GM23338 (cell line): ENCODE results near the gene LEFTY2. TPM values are rescaled to one million over a fixed set of nuclear protein-coding genes. Genes with fewer than 3 reads are reported as not detected.
A peak's percentile ranks its signal among the peaks of the same experiment; 100 is the strongest.

Source experiments
- ATAC-seq: fragments of 200-7000 bp; cut with Tn5 transposase; 3 replicates; pipeline ENCODE4 v1.9.1; 2020
- DNase-seq: peaks from one replicate; pipeline ENCODE4 v3.0.0-alpha.2; 2015; ENCODE audit warnings: low spot score
- H2AFZ ChIP-seq: fragments of 200-600 bp; sonication (generic); 2 replicates; pipeline ENCODE4 v1.8.0; 2016; ENCODE audit warnings: antibody characterized with exemption, mild to moderate bottlenecking, moderate library complexity
- H3F3A ChIP-seq: fragments of 200-600 bp; sonication (generic); replicated peaks from 2 replicates; pipeline ENCODE4 v1.8.0; 2017; ENCODE audit warnings: antibody characterized with exemption, mixed run types, low read depth
- H3K27ac ChIP-seq: fragments of 200-600 bp; sonication (generic); 2 replicates; pipeline ENCODE4 v1.6.1; 2016; ENCODE audit warnings: low read depth
- H3K27me3 ChIP-seq: fragments of 200-600 bp; sonication (generic); 2 replicates; pipeline ENCODE4 v1.8.0; 2016; ENCODE audit warnings: mild to moderate bottlenecking, mixed run types, moderate library complexity; ENCODE audit not compliant: insufficient read depth
- H3K36me3 ChIP-seq: fragments of 200-600 bp; sonication (generic); 2 replicates; pipeline ENCODE4 v1.8.0; 2016; ENCODE audit warnings: mild to moderate bottlenecking; ENCODE audit not compliant: insufficient read depth
- H3K4me1 ChIP-seq: fragments of 200-600 bp; sonication (generic); 2 replicates; pipeline ENCODE4 v1.8.0; 2016; ENCODE audit warnings: mild to moderate bottlenecking, moderate library complexity; ENCODE audit not compliant: insufficient read depth
- H3K4me2 ChIP-seq: fragments of 200-600 bp; sonication (generic); 2 replicates; pipeline ENCODE4 v1.7.1; 2017; ENCODE audit warnings: mixed run types
- H3K4me3 ChIP-seq: fragments of 200-600 bp; sonication (generic); 2 replicates; pipeline ENCODE4 v1.6.1; 2016; ENCODE audit warnings: mixed run types
- H3K79me2 ChIP-seq: fragments of 200-600 bp; sonication (generic); replicated peaks from 2 replicates; pipeline ENCODE4 v1.8.0; 2017; ENCODE audit warnings: mild to moderate bottlenecking; ENCODE audit not compliant: insufficient read depth
- H3K9me2 ChIP-seq: fragments of 200-600 bp; sonication (generic); 2 replicates; pipeline ENCODE4 v1.8.0; 2017; ENCODE audit not compliant: insufficient read depth
- H4K20me1 ChIP-seq: fragments of 200-600 bp; sonication (generic); replicated peaks from 2 replicates; pipeline ENCODE4 v1.8.0; 2017; ENCODE audit warnings: mild to moderate bottlenecking; ENCODE audit not compliant: insufficient read depth
- H3K27ac Mint-ChIP-seq: 2 replicates; pipeline ENCODE4 v1.8.0; 2020; ENCODE audit warnings: inconsistent platforms, mild to moderate bottlenecking, moderate library complexity, mixed read lengths
- H3K27me3 Mint-ChIP-seq: 3 replicates; pipeline ENCODE4 v1.8.0; 2022; ENCODE audit warnings: low read depth, mild to moderate bottlenecking, moderate library complexity, mixed read lengths, inconsistent platforms; ENCODE audit not compliant: insufficient read depth, poor library complexity
- H3K36me3 Mint-ChIP-seq: 3 replicates; pipeline ENCODE4 v1.8.0; 2021; ENCODE audit warnings: low read depth, mild to moderate bottlenecking, inconsistent platforms, moderate library complexity, mixed read lengths
- H3K4me1 Mint-ChIP-seq: 3 replicates; pipeline ENCODE4 v1.8.0; 2020; ENCODE audit warnings: mild to moderate bottlenecking, inconsistent platforms, mixed read lengths
- H3K4me3 Mint-ChIP-seq: 3 replicates; pipeline ENCODE4 v1.8.0; 2021; ENCODE audit warnings: moderate library complexity, mild to moderate bottlenecking, inconsistent platforms, mixed read lengths
- H3K9me3 Mint-ChIP-seq: 3 replicates; pipeline ENCODE4 v1.8.0; 2020; ENCODE audit warnings: moderate library complexity, mild to moderate bottlenecking, inconsistent platforms, mixed read lengths
- CREB1 ChIP-seq: fragments of 250-450 bp; sonication (Bioruptor Pico); IDR thresholded peaks from 2 replicates; pipeline ENCODE4 v1.5.0; 2020; ENCODE audit warnings: low read depth, mild to moderate bottlenecking, moderate library complexity
- EZH2 ChIP-seq: fragments of 200-600 bp; sonication (generic); IDR thresholded peaks from one replicate; pipeline ENCODE4 v1.8.0; 2017; ENCODE audit warnings: antibody characterized with exemption, mild to moderate bottlenecking, low read depth; ENCODE audit not compliant: unreplicated experiment
- JUNB ChIP-seq: IDR thresholded peaks from one replicate; pipeline ENCODE4 v1.6.1; 2016; ENCODE audit warnings: antibody characterized with exemption; ENCODE audit not compliant: unreplicated experiment
- STAT1 ChIP-seq: IDR thresholded peaks from one replicate; pipeline ENCODE4 v1.6.1; 2016; ENCODE audit warnings: antibody characterized with exemption; ENCODE audit not compliant: unreplicated experiment
- ZNF331 ChIP-seq: fragments of 250-450 bp; sonication (Bioruptor Pico); IDR thresholded peaks from 2 replicates; pipeline ENCODE4 v1.5.0; 2020; ENCODE audit warnings: low read depth, mild to moderate bottlenecking, moderate library complexity
- polyA plus RNA-seq: library from polyadenylated mRNA; unstranded; fragments of >200 nt; fragmentation: Nextera tagmentation; extraction: Ambion mirVana; gene quantifications from 2 replicates; pipeline ENCODE4 v1.2.1, GENCODE V29; 2016
- total RNA-seq: library from RNA; depleted of rRNA; stranded (reverse); fragments of >200 nt; shearing (Covaris generic); gene quantifications from 2 replicates; pipeline ENCODE4 v1.2.3, GENCODE V29; 2014
- TF ChIP-seq, protein P1 (sequence below), 2 experiments: fragments of 200-600 bp in 1 of 2; sonication (generic) in 1 of 2; conservative IDR thresholded peaks; 2 replicates each; pipeline versions ENCODE4 v1.5.1 to v1.6.1; 2016 to 2017; ENCODE audit warnings: antibody characterized with exemption in 2 of 2, low read depth in 2 of 2, mild to moderate bottlenecking in 2 of 2, moderate library complexity in 1 of 2
- TF ChIP-seq, protein P2 (sequence below): IDR thresholded peaks from 2 replicates; pipeline ENCODE4 v1.6.1; 2016; ENCODE audit warnings: antibody characterized with exemption

LEFTY2 gene
- total and polyA plus RNA-seq, 2 experiments from 2014 or later = 8.3 to 12.4 TPM

DNA sequence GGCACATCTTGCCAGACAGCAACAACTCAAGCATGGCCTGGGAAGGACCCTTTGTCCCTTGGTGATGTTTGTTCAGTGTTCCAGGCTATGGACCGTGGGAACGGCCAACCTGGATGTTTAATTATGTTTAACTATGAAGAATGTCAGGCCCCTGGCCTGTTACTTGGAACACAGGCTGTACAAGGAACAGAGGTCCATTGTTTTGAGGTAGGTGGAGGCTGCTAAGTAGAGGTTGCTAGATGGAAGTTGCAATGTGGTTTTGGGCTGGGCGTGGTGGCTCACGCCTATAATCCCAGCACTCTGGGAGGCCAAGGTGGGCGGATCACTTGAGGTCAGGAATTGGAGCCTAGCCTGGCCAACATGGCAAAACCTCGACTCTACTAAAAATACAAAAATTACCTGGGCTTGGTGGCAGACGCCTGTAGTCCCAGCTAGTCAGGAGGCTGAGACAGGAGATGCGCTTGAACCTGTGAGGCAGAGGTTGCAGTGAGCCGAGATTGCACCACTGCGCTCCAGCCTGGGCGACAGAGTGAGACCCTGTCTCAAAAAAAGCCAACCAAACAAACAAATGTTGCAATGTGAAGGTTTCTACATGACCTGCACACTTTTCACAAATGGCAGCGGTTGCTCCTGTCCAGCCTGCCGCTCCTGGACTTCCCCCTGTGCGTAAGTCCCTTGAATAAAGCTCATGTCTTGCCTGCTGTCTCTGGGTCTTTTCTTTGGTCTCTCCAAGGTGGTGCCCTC, 49.6 kb downstream of the LEFTY2 start:
- Mint-ChIP-seq H3K4me1 (peaks cover 36% of the 10 kb centered on the region), H3K4me3 (no peak overlapping the region), H3K27ac (no peak overlapping the region), H3K9me3 (no peaks in the 10 kb centered on the region), H3K36me3 (no peaks in the 10 kb centered on the region), H3K27me3 (peaks cover 13% of the 10 kb centered on the region)
- no peak overlapping the region for H2AFZ ChIP-seq
- DNase-seq (no peak), ATAC-seq (no peak)
- peaks cover 8% of the 10 kb centered on the region for H3F3A ChIP-seq
- no peak overlapping the region for H3K4me3 ChIP-seq
- H4K20me1 ChIP-seq = no peaks in the 10 kb centered on the region
- no peaks in the 10 kb centered on the region for H3K36me3 ChIP-seq
- peak overlapping the region; percentile 31; the same call in 1 of the 2 replicates for H3K4me2 ChIP-seq
- H3K27me3 ChIP-seq = no peaks in the 10 kb centered on the region
- H3K27ac ChIP-seq = peak overlapping the region; percentile 76; the same call in 1 of the 2 replicates
- H3K9me2 ChIP-seq = no peaks in the 10 kb centered on the region
- TF ChIP-seq, protein P1, sequence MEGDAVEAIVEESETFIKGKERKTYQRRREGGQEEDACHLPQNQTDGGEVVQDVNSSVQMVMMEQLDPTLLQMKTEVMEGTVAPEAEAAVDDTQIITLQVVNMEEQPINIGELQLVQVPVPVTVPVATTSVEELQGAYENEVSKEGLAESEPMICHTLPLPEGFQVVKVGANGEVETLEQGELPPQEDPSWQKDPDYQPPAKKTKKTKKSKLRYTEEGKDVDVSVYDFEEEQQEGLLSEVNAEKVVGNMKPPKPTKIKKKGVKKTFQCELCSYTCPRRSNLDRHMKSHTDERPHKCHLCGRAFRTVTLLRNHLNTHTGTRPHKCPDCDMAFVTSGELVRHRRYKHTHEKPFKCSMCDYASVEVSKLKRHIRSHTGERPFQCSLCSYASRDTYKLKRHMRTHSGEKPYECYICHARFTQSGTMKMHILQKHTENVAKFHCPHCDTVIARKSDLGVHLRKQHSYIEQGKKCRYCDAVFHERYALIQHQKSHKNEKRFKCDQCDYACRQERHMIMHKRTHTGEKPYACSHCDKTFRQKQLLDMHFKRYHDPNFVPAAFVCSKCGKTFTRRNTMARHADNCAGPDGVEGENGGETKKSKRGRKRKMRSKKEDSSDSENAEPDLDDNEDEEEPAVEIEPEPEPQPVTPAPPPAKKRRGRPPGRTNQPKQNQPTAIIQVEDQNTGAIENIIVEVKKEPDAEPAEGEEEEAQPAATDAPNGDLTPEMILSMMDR (conservative IDR thresholded peaks at IDR 0.05; ENCODE audit: low read depth in 2 of 2) = no peak
- peaks cover 31% of the 10 kb centered on the region for H3K4me1 ChIP-seq
- H3K79me2 ChIP-seq = 0 out of 2 replicates have a peak, but pooled peaks cover 4% of the 10 kb centered on the region

DNA sequence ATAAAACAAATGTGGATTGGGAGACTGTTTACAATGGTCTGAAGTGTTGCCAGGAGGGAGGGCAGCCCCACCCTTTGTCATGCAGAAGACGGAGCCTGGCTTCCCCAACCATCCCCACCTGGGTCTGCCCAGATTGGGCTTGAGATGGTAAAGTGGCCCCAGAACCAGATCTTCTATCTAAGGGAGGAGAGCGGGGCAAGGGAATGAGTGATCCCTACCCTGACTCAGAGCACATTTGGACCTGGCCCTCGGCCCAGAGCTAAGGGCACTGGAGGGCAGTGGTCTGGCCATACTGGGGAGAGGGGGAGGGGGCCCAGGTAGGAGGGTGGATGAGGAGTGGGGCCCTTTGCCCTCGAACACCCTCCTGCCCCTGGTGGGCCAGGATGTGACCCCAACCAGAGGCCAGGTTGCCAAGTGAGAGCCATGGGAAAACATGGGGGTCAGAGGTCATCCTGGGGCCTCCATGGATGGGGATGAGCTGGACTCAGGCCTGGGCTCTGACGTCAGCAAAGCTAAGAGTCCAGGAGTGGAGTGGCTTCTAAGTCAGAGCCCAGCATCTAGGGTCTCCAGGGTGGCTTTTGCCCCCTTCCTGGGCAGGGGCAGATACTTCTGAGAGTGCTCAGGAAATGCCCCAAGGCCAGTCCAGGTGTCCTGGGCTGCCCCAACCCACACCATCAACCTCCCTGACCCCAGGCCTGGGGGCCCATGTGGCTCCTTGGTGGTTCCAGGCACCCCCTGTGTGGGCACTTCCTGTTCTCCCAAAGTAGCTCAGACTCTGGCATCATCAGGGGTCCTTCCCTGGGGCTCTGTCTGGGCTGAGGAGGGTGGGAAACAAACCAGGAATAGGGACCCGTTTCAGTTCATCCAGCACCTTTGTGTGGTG, 50.4 kb downstream of the LEFTY2 start:
- Histone ChIP-seq H3K79me2 (0 out of 2 replicates have a peak, but pooled peaks cover 4% of the 10 kb centered on the region), H3K36me3 (no peaks in the 10 kb centered on the region), H3K4me2 (peak overlapping the region; percentile 81), H2AFZ (no peak overlapping the region), H3F3A (peaks cover 10% of the 10 kb centered on the region), H3K27me3 (no peaks in the 10 kb centered on the region), H3K4me1 (peaks cover 30% of the 10 kb centered on the region), H3K27ac (peak overlapping the region; percentile 76), H3K9me2 (no peaks in the 10 kb centered on the region), H4K20me1 (no peaks in the 10 kb centered on the region), H3K4me3 (peak overlapping the region; percentile 55; the same call in 1 of the 2 replicates)
- Mint-ChIP-seq H3K27me3 (peaks cover 16% of the 10 kb centered on the region), H3K36me3 (no peaks in the 10 kb centered on the region), H3K9me3 (no peaks in the 10 kb centered on the region), H3K4me1 (peaks cover 35% of the 10 kb centered on the region), H3K27ac (no peak overlapping the region), H3K4me3 (no peak overlapping the region; the same call in 2 of the 3 replicates)
- peak; percentile 78 for DNase-seq
- ATAC-seq = peak; percentile 69
- TF ChIP-seq, protein P1 (conservative IDR thresholded peaks at IDR 0.05; ENCODE audit: low read depth in 2 of 2) = no peak
- TF ChIP-seq, protein P2, sequence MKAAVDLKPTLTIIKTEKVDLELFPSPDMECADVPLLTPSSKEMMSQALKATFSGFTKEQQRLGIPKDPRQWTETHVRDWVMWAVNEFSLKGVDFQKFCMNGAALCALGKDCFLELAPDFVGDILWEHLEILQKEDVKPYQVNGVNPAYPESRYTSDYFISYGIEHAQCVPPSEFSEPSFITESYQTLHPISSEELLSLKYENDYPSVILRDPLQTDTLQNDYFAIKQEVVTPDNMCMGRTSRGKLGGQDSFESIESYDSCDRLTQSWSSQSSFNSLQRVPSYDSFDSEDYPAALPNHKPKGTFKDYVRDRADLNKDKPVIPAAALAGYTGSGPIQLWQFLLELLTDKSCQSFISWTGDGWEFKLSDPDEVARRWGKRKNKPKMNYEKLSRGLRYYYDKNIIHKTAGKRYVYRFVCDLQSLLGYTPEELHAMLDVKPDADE = no peak
- TF ChIP-seq EZH2 = no peak
- TF ChIP-seq JUNB = no peak
- TF ChIP-seq STAT1 = no peak
- TF ChIP-seq ZNF331 (CRISPR knock-in tag) = no peak
- TF ChIP-seq CREB1 (CRISPR knock-in tag) = no peak
